Measurements from ENCODE around the gene DIS3L2. TPM values are rescaled to one million over a fixed set of nuclear protein-coding genes. Genes with fewer than 3 reads are reported as not detected.

Gene DIS3L2
- total RNA-seq, 3 donors from 2014 or later (not counting 1 experiment from before 2014, with no cell fraction given) = 56.4 to 63.6 (median 59.4) TPM

GRCh38 chr2:231965102-231965501, 3.6 kb downstream of the DIS3L2 start:
- Histone ChIP-seq H3K27me3 (ENCODE audit: control insufficient read depth, insufficient read depth, low read length) (no peaks in the 10 kb centered on the region), H3K9me3 (ENCODE audit: control insufficient read depth, insufficient read depth, low read length) (no peaks in the 10 kb centered on the region), H3K36me3 (ENCODE audit: control insufficient read depth, insufficient read depth, low read length) (no peaks in the 10 kb centered on the region), H3K4me3 (ENCODE audit: low read length) (no peak overlapping the region), H3K4me1 (ENCODE audit: control insufficient read depth, insufficient read depth, low read length) (peaks cover 17% of the 10 kb centered on the region), H3K27ac (ENCODE audit: low read length) (no peak overlapping the region)
- no peaks in the 10 kb centered on the region for H3K36me3 Mint-ChIP-seq
- H3K9me3 Mint-ChIP-seq = no peaks in the 10 kb centered on the region
- intact Hi-C loops (cut with micrococcal nuclease) = no loop called here
- no peak for TF ChIP-seq CTCF (IDR thresholded peaks at IDR 0.05)
- no CpG with 5 or more reads among the region's 1 CpG for WGBS (ENCODE audit: insufficient coverage)
- H3K27me3 Mint-ChIP-seq (ENCODE audit: low read depth in 2 of 2) = no peaks in the 10 kb centered on the region
- H3K4me3 Mint-ChIP-seq = no peak overlapping the region
- no peak for ATAC-seq
- peak in 1 of 2 donors; percentile 17 for DNase-seq
- H3K27ac Mint-ChIP-seq = peak overlapping the region in 1 of 2 donors; percentile 4
- H3K4me1 Mint-ChIP-seq = peaks cover 37 to 55% of the 10 kb centered on the region in 2 donors

- H3K27ac ChIP-seq (ENCODE audit: low read length) = no peak overlapping the region
- TF ChIP-seq CTCF (IDR thresholded peaks at IDR 0.05) = no peak
- peak overlapping the region; percentile 40 for H3K4me3 Mint-ChIP-seq
- no peaks in the 10 kb centered on the region for H3K27me3 ChIP-seq (ENCODE audit: control insufficient read depth, insufficient read depth, low read length)
- no peaks in the 10 kb centered on the region for H3K27me3 Mint-ChIP-seq (ENCODE audit: low read depth in 2 of 2)
- peak overlapping the region; percentile 41 to 71 for H3K27ac Mint-ChIP-seq
- no peaks in the 10 kb centered on the region for H3K36me3 ChIP-seq (ENCODE audit: control insufficient read depth, insufficient read depth, low read length)
- peaks cover 29 to 45% of the 10 kb centered on the region in 2 donors for H3K4me1 Mint-ChIP-seq
- H3K36me3 Mint-ChIP-seq = no peaks in the 10 kb centered on the region
- 56% methylated on average over 4 of the region's 4 CpGs for WGBS (ENCODE audit: insufficient coverage)
- H3K9me3 ChIP-seq (ENCODE audit: control insufficient read depth, insufficient read depth, low read length) = no peaks in the 10 kb centered on the region
- no peak overlapping the region for H3K4me3 ChIP-seq (ENCODE audit: low read length)
- ATAC-seq (peak in 1 of 3 donors; percentile 22), DNase-seq (peak in 1 of 2 donors; percentile 12)
- no peaks in the 10 kb centered on the region for H3K9me3 Mint-ChIP-seq
- peaks cover 8% of the 10 kb centered on the region for H3K4me1 ChIP-seq (ENCODE audit: control insufficient read depth, insufficient read depth, low read length)
- intact Hi-C loops (cut with micrococcal nuclease) = no loop called here
Observed at GRCh38 chr2:231966886-231967285, 5.4 kb downstream of the DIS3L2 start.

- Histone ChIP-seq H3K27ac (ENCODE audit: low read length) (no peak overlapping the region), H3K36me3 (ENCODE audit: control insufficient read depth, insufficient read depth, low read length) (no peaks in the 10 kb centered on the region), H3K4me3 (ENCODE audit: low read length) (no peak overlapping the region), H3K9me3 (ENCODE audit: control insufficient read depth, insufficient read depth, low read length) (no peaks in the 10 kb centered on the region), H3K4me1 (ENCODE audit: control insufficient read depth, insufficient read depth, low read length) (no peaks in the 10 kb centered on the region), H3K27me3 (ENCODE audit: control insufficient read depth, insufficient read depth, low read length) (no peaks in the 10 kb centered on the region)
- Mint-ChIP-seq H3K36me3 (no peaks in the 10 kb centered on the region), H3K4me1 (peaks cover 16 to 29% of the 10 kb centered on the region in 2 donors), H3K4me3 (no peak overlapping the region), H3K27me3 (ENCODE audit: low read depth in 2 of 2) (no peaks in the 10 kb centered on the region), H3K27ac (no peak overlapping the region), H3K9me3 (no peaks in the 10 kb centered on the region)
- TF ChIP-seq CTCF (IDR thresholded peaks at IDR 0.05) = no peak
- 87% methylated on average over 5 of the region's 6 CpGs for WGBS (ENCODE audit: insufficient coverage)
- intact Hi-C loops (cut with micrococcal nuclease) = no loop called here
- no peak for ATAC-seq
- no peak for DNase-seq
Observed at GRCh38 chr2:231968820-231969219, 7.3 kb downstream of the DIS3L2 start.

GRCh38 chr2:231970461-231970860, 8.9 kb downstream of the DIS3L2 start:
- no peak overlapping the region for H3K27ac ChIP-seq (ENCODE audit: low read length)
- H3K4me3 ChIP-seq (ENCODE audit: low read length) = no peak overlapping the region
- Mint-ChIP-seq H3K27me3 (ENCODE audit: low read depth in 2 of 2) (no peaks in the 10 kb centered on the region), H3K4me3 (no peak overlapping the region), H3K27ac (no peak overlapping the region), H3K4me1 (peaks cover 10 to 16% of the 10 kb centered on the region in 2 donors), H3K9me3 (no peaks in the 10 kb centered on the region), H3K36me3 (no peaks in the 10 kb centered on the region)
- H3K27me3 ChIP-seq (ENCODE audit: control insufficient read depth, insufficient read depth, low read length) = no peaks in the 10 kb centered on the region
- H3K4me1 ChIP-seq (ENCODE audit: control insufficient read depth, insufficient read depth, low read length) = no peaks in the 10 kb centered on the region
- DNase-seq (no peak), ATAC-seq (no peak)
- H3K9me3 ChIP-seq (ENCODE audit: control insufficient read depth, insufficient read depth, low read length) = no peaks in the 10 kb centered on the region
- WGBS (ENCODE audit: insufficient coverage) = no CpG with 5 or more reads among the region's 3 CpGs
- intact Hi-C loops (cut with micrococcal nuclease) = no loop called here
- H3K36me3 ChIP-seq (ENCODE audit: control insufficient read depth, insufficient read depth, low read length) = no peaks in the 10 kb centered on the region
- no peak for TF ChIP-seq CTCF (IDR thresholded peaks at IDR 0.05)
